MV-4-11 (cell line): Measurements from ENCODE around the gene ADSS1.

ENCODE experiments used
- DNase-seq: peaks from one replicate; lab custom pipeline; 2025; lab: John Stamatoyannopoulos, UW

ADSS1 gene

GRCh38 chr14:104723651-104724406 is at the start of gene ADSS1:
Gene ADSS1 (plus strand): TSS chr14:104724229. CDS start chr14:104724271, 42 bp downstream.
- peak; percentile 33 for DNase-seq

GRCh38 chr14:104675447-104675846 is 48.6 kb upstream of the ADSS1 start:
- DNase-seq = no peak

GRCh38 chr14:104676130-104676693 is 47.8 kb upstream of the ADSS1 start:
- no peak for DNase-seq

GRCh38 chr14:104676694-104677511 is 47.1 kb upstream of the ADSS1 start:
- DNase-seq = no peak

GRCh38 chr14:104677512-104678332 is 46.3 kb upstream of the ADSS1 start:
- peak; percentile 82 for DNase-seq

GRCh38 chr14:104678346-104678745 is 45.7 kb upstream of the ADSS1 start:
- DNase-seq = no peak

GRCh38 chr14:104678901-104679705 is 44.9 kb upstream of the ADSS1 start:
- DNase-seq = no peak

GRCh38 chr14:104680056-104680805 is 43.8 kb upstream of the ADSS1 start:
- DNase-seq = peak; percentile 28

- DNase-seq = peak; percentile 60
Measured at GRCh38 chr14:104680806-104681688, 43.0 kb upstream of the ADSS1 start.

- DNase-seq = no peak
Measured at GRCh38 chr14:104681689-104682074, 42.3 kb upstream of the ADSS1 start.

GRCh38 chr14:104682107-104682593 is 41.9 kb upstream of the ADSS1 start:
- DNase-seq = no peak

- no peak for DNase-seq
Measured at GRCh38 chr14:104683653-104684448, 40.2 kb upstream of the ADSS1 start.

GRCh38 chr14:104684449-104684821 is 39.6 kb upstream of the ADSS1 start:
- no peak for DNase-seq

- no peak for DNase-seq
Measured at GRCh38 chr14:104685216-104685997, 38.6 kb upstream of the ADSS1 start.

GRCh38 chr14:104685998-104686610 is 37.9 kb upstream of the ADSS1 start:
- DNase-seq = no peak

GRCh38 chr14:104686624-104687517 is 37.2 kb upstream of the ADSS1 start:
- no peak for DNase-seq
